Muscle of leg (tissue), 11 donors: ENCODE measurements around the gene OLFM3. TPM values are rescaled to one million over a fixed set of nuclear protein-coding genes. Genes with fewer than 3 reads are reported as not detected.

Experiments
- DNase-seq: peaks from one replicate; pipeline ENCODE4 v3.0.0; 2013
- H3K27ac ChIP-seq: one replicate; pipeline ENCODE4 v1.5.1; 2013; ENCODE audit warnings: mild to moderate bottlenecking, low read length, control low read depth
- H3K27me3 ChIP-seq: one replicate; pipeline ENCODE4 v1.6.1; 2013; ENCODE audit warnings: low read length; ENCODE audit not compliant: control insufficient read depth, insufficient read depth
- H3K36me3 ChIP-seq: one replicate; pipeline ENCODE4 v1.6.1; 2013; ENCODE audit warnings: low read length; ENCODE audit not compliant: control insufficient read depth, insufficient read depth
- H3K4me1 ChIP-seq: one replicate; pipeline ENCODE4 v1.6.1; 2013; ENCODE audit warnings: low read length; ENCODE audit not compliant: control insufficient read depth, insufficient read depth
- H3K4me3 ChIP-seq: one replicate; pipeline ENCODE4 v1.5.1; 2013; ENCODE audit warnings: low read length, control low read depth
- H3K9me3 ChIP-seq: replicated peaks from 2 replicates; pipeline ENCODE4 v1.6.1; 2013; ENCODE audit warnings: low read depth, low read length; ENCODE audit not compliant: control insufficient read depth
- WGBS: methylation state at CpG from one replicate; pipeline ENCODE4 v1.1.5; 2013; ENCODE audit warnings: missing lambda C conversion rate; ENCODE audit not compliant: insufficient coverage; 5-methylcytosine and 5-hydroxymethylcytosine counted together
- polyA plus RNA-seq, 8 donors: library from polyadenylated mRNA; unstranded; fragments of 120-200 nt; gene quantifications; one replicate each; pipeline versions ENCODE4 v1.2.1 to v1.2.3, GENCODE V29; 2013; ENCODE audit warnings: inconsistent platforms in 1 of 8, low replicate concordance in 1 of 8; ENCODE audit not compliant: insufficient read length in 8 of 8, insufficient read depth in 1 of 8
- total RNA-seq: library from RNA; stranded (reverse); fragments of 120-200 nt; gene quantifications from one replicate; pipeline ENCODE4 v1.2.4, GENCODE V29; 2013

OLFM3 gene
- total and polyA plus RNA-seq, 9 donors, result 0.34 to 2.2 (median 0.40) TPM

GRCh38 chr1:101816262-101816661 is 180.5 kb downstream of the OLFM3 start:
- DNase-seq, result no peak
- Histone ChIP-seq H3K27me3 (no peaks in the 10 kb centered on the region), H3K27ac (no peak overlapping the region), H3K9me3 (no peaks in the 10 kb centered on the region), H3K36me3 (no peaks in the 10 kb centered on the region), H3K4me1 (no peaks in the 10 kb centered on the region), H3K4me3 (no peak overlapping the region)
- WGBS, result no CpG with 5 or more reads among the region's 1 CpG

- no peaks in the 10 kb centered on the region for H3K27me3 ChIP-seq
- H3K27ac ChIP-seq, result no peak overlapping the region
- DNase-seq, result no peak
- no peak overlapping the region for H3K4me3 ChIP-seq
- WGBS, result no CpG with 5 or more reads among the region's 2 CpGs
- no peaks in the 10 kb centered on the region for H3K4me1 ChIP-seq
- H3K36me3 ChIP-seq, result no peaks in the 10 kb centered on the region
- no peaks in the 10 kb centered on the region for H3K9me3 ChIP-seq
These were observed 198.3 kb downstream of the OLFM3 start for GRCh38 chr1:101798417-101798816.

GRCh38 chr1:101797722-101798121 is 199.0 kb downstream of the OLFM3 start:
- H3K4me1 ChIP-seq, result no peaks in the 10 kb centered on the region
- no peaks in the 10 kb centered on the region for H3K27me3 ChIP-seq
- H3K27ac ChIP-seq, result no peak overlapping the region
- no peaks in the 10 kb centered on the region for H3K9me3 ChIP-seq
- H3K36me3 ChIP-seq, result no peaks in the 10 kb centered on the region
- DNase-seq, result no peak
- WGBS, result 75% methylated on average over 2 of the region's 5 CpGs
- H3K4me3 ChIP-seq, result no peak overlapping the region

GRCh38 chr1:101781201-101781831 is 215.4 kb downstream of the OLFM3 start:
- WGBS, result 23% methylated on average over 3 of the region's 3 CpGs
- Histone ChIP-seq H3K4me3 (no peak overlapping the region), H3K27ac (no peak overlapping the region), H3K4me1 (no peaks in the 10 kb centered on the region), H3K9me3 (no peaks in the 10 kb centered on the region), H3K36me3 (no peaks in the 10 kb centered on the region), H3K27me3 (no peaks in the 10 kb centered on the region)
- peak; percentile 29 for DNase-seq

- H3K4me1 ChIP-seq, result no peaks in the 10 kb centered on the region
- no peaks in the 10 kb centered on the region for H3K36me3 ChIP-seq
- DNase-seq, result no peak
- no peak overlapping the region for H3K4me3 ChIP-seq
- no peaks in the 10 kb centered on the region for H3K9me3 ChIP-seq
- no CpG with 5 or more reads among the region's 3 CpGs for WGBS
- no peaks in the 10 kb centered on the region for H3K27me3 ChIP-seq
- no peak overlapping the region for H3K27ac ChIP-seq
These were observed 227.2 kb downstream of the OLFM3 start for GRCh38 chr1:101769520-101769919.

GRCh38 chr1:101757985-101758384 is 238.7 kb downstream of the OLFM3 start:
- no CpG with 5 or more reads among the region's 5 CpGs for WGBS
- DNase-seq, result no peak

GRCh38 chr1:101756411-101756810 is 240.3 kb downstream of the OLFM3 start:
- no CpG with 5 or more reads among the region's 2 CpGs for WGBS
- no peak for DNase-seq
- Histone ChIP-seq H3K4me3 (no peak overlapping the region), H3K36me3 (no peaks in the 10 kb centered on the region), H3K27me3 (no peaks in the 10 kb centered on the region), H3K27ac (no peak overlapping the region), H3K9me3 (no peaks in the 10 kb centered on the region), H3K4me1 (no peaks in the 10 kb centered on the region)

More at GRCh38 chr1:101757985-101758384, 238.7 kb downstream of the OLFM3 start:
- no peaks in the 10 kb centered on the region for H3K36me3 ChIP-seq
- no peak overlapping the region for H3K4me3 ChIP-seq
- H3K4me1 ChIP-seq, result no peaks in the 10 kb centered on the region
- no peaks in the 10 kb centered on the region for H3K9me3 ChIP-seq
- no peak overlapping the region for H3K27ac ChIP-seq
- H3K27me3 ChIP-seq, result no peaks in the 10 kb centered on the region
